ENCODE data around the gene DSC3. TPM values are rescaled to one million over a fixed set of nuclear protein-coding genes. Genes with fewer than 3 reads are reported as not detected.

The DSC3 gene
- total and polyA plus RNA-seq, 9 of the 15 experiments (the other 6 are each of a cell fraction or from before 2014, with no cell fraction given): 0.01 to 0.40 (median 0.07) TPM

DNA sequence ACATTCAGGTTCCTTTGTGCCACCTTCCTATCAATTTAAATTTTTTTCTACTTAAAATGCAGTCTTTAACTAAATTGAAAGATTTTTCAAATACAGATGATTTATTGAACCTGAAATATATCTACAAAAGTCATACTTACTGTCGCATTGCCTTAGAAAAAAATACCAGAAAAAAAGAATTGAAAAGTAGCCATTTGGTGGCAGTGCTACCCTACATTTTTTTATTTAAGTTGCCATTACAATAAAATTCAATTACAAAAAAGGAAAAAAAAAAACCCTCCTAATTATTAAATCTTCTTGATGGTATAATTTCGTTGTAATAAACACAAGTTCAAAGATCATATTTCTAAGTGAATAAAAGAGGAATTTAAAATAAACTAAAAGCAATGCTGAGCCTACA, 43.4 kb downstream of the DSC3 start (continued):
- TF ChIP-seq, protein P1, sequence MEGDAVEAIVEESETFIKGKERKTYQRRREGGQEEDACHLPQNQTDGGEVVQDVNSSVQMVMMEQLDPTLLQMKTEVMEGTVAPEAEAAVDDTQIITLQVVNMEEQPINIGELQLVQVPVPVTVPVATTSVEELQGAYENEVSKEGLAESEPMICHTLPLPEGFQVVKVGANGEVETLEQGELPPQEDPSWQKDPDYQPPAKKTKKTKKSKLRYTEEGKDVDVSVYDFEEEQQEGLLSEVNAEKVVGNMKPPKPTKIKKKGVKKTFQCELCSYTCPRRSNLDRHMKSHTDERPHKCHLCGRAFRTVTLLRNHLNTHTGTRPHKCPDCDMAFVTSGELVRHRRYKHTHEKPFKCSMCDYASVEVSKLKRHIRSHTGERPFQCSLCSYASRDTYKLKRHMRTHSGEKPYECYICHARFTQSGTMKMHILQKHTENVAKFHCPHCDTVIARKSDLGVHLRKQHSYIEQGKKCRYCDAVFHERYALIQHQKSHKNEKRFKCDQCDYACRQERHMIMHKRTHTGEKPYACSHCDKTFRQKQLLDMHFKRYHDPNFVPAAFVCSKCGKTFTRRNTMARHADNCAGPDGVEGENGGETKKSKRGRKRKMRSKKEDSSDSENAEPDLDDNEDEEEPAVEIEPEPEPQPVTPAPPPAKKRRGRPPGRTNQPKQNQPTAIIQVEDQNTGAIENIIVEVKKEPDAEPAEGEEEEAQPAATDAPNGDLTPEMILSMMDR (IDR thresholded peaks at IDR 0.05 in 2 of 3, conservative IDR thresholded peaks at IDR 0.05 in 1 of 3; ENCODE audit: insufficient read depth in 2 of 3, low read depth in 1 of 3, low read length in 3 of 3): peak in 1 of 3 experiments; percentile 52; a peak in 2 of 6 replicates

DNA sequence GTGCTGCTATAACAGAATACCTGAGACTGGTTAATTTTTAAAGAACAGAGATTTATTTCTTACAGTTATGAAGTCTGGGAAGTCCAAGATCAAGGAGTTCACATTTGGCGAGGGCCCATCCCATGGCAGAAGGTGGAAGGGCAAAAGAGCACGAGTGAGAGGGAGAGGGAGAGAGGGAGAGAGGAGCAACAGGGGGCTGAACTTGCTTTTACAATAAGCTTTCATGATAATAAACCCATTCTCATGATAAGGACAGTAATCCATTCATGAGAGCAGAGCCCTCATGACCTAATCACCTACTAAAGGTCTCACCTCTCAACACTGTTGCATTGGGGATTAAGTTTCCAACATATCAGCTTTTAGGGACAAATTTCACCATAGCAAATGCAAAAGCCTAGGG, 45.3 kb downstream of the DSC3 start:
- H3K4me1 ChIP-seq (replicated peaks in 1 of 2; ENCODE audit: control insufficient read depth in 2 of 2, insufficient read depth in 2 of 2, low read length in 2 of 2): peaks cover 0 to 2% of the 10 kb centered on the region in 2 experiments; a peak in 1 of 5 replicates
- in situ Hi-C loops (cut with MboI): no loop called here
- H3K9me3 ChIP-seq (replicated peaks; ENCODE audit: control insufficient read depth, insufficient read depth, low read depth, low read length): no peaks in the 10 kb centered on the region
- no peaks in the 10 kb centered on the region; a peak in 1 of 5 replicates for H3K27me3 ChIP-seq (ENCODE audit: control insufficient read depth in 2 of 2, insufficient read depth in 2 of 2, low read length in 2 of 2)
- no peak overlapping the region for H3K4me3 ChIP-seq
- H2AFZ ChIP-seq (ENCODE audit: low read depth, low read length): no peak overlapping the region
- no peak overlapping the region for H3K4me2 ChIP-seq (ENCODE audit: insufficient read depth, low read length)
- POLR2A ChIA-PET: no interaction called here
- no peaks in the 10 kb centered on the region for H3K36me3 ChIP-seq (ENCODE audit: control insufficient read depth, insufficient read depth, low read length)
- CTCF ChIA-PET (ENCODE audit: low intra/inter-chr PET ratio): no interaction called here
- WGBS (ENCODE audit: insufficient coverage, low coverage, missing lambda C conversion rate): 3% methylated on average over 2 of the region's 2 CpGs
- FAIRE-seq (no peak), DNase-seq (ENCODE audit: extremely low read depth in 1 of 4, low spot score in 3 of 4) (no peak), ATAC-seq (no peak)
- TF ChIP-seq ZNF282 (CRISPR knock-in tag; IDR thresholded peaks at IDR 0.05): no peak
- TF ChIP-seq CBX2 (IDR thresholded peaks at IDR 0.05; ENCODE audit: insufficient read depth, low read length, poor library complexity, severe bottlenecking): no peak
- no peak for TF ChIP-seq ZNF79 (CRISPR knock-in tag; IDR thresholded peaks at IDR 0.05; ENCODE audit: low read depth)
- TF ChIP-seq TEAD1 (CRISPR knock-in tag; IDR thresholded peaks at IDR 0.05): no peak
- TF ChIP-seq HNRNPH1 (optimal IDR thresholded peaks at IDR 0.05; ENCODE audit: low read depth, low read length): no peak
- TF ChIP-seq ZNF77 (CRISPR knock-in tag; IDR thresholded peaks at IDR 0.05): no peak
- TF ChIP-seq, protein P2, sequence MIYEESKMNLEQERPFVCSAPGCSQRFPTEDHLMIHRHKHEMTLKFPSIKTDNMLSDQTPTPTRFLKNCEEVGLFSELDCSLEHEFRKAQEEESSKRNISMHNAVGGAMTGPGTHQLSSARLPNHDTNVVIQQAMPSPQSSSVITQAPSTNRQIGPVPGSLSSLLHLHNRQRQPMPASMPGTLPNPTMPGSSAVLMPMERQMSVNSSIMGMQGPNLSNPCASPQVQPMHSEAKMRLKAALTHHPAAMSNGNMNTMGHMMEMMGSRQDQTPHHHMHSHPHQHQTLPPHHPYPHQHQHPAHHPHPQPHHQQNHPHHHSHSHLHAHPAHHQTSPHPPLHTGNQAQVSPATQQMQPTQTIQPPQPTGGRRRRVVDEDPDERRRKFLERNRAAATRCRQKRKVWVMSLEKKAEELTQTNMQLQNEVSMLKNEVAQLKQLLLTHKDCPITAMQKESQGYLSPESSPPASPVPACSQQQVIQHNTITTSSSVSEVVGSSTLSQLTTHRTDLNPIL (CRISPR knock-in tag; IDR thresholded peaks at IDR 0.05): no peak
- TF ChIP-seq TGIF2 (CRISPR knock-in tag; IDR thresholded peaks at IDR 0.05): no peak
- no peaks in the 10 kb centered on the region for H3K79me2 ChIP-seq (ENCODE audit: control insufficient read depth, insufficient read depth, low read length)
- no TSS peak for BruUV-seq (replicated peaks)
- no peak overlapping the region for H3K27ac ChIP-seq (ENCODE audit: extremely low read depth, low read depth, low read length)
- no peaks in the 10 kb centered on the region for H4K20me1 ChIP-seq (replicated peaks; ENCODE audit: control insufficient read depth, insufficient read depth, low read length)
- H3K9ac ChIP-seq (ENCODE audit: insufficient read depth in 1 of 2, low read depth in 2 of 2, low read length in 2 of 2): no peak overlapping the region
- intact Hi-C loops (cut with micrococcal nuclease): loop anchor here (5.0 to 10.0 kb wide), 2 partner anchors 110 to 728 kb away; no protein-coding TSS in a partner anchor
- H3K9me1 ChIP-seq (ENCODE audit: control insufficient read depth, insufficient read depth, low read length): no peaks in the 10 kb centered on the region
